ENCODE data around the gene NFE2L2.

NFE2L2 gene

GRCh38 chr2:177282787-177283572 lies 18.5 kb upstream of the NFE2L2 start:
- H3K27ac ChIP-seq (ENCODE audit: low read length): no peak overlapping the region
- H3K4me2 ChIP-seq (ENCODE audit: low read length): 0 out of 2 replicates have a peak overlapping the region, but pooled peaks have one; percentile 5
- no peaks in the 10 kb centered on the region for H3K36me3 ChIP-seq (replicated peaks; ENCODE audit: low read depth, low read length)
- no peak overlapping the region for H3K4me3 ChIP-seq (ENCODE audit: low read length)
- H4K20me1 ChIP-seq (ENCODE audit: insufficient read depth, low read length): no peaks in the 10 kb centered on the region
- H3K4me1 ChIP-seq (ENCODE audit: low read length): peaks cover 31% of the 10 kb centered on the region
- no peaks in the 10 kb centered on the region for H3K79me2 ChIP-seq (ENCODE audit: low read length)
- H3K9ac ChIP-seq (ENCODE audit: low read length): no peak overlapping the region
- TF ChIP-seq EZH2phosphoT487 (IDR thresholded peaks at IDR 0.05; ENCODE audit: low read depth) (no peak), CTCF (IDR thresholded peaks at IDR 0.05; ENCODE audit: low read depth, low read length) (no peak)
- H2AFZ ChIP-seq (ENCODE audit: low read depth, low read length): no peak overlapping the region
- H3K27me3 ChIP-seq (ENCODE audit: low read depth, low read length): peaks cover 6% of the 10 kb centered on the region; the same call in 1 of the 2 replicates
- H3K9me3 ChIP-seq (ENCODE audit: insufficient read depth, low read length): no peaks in the 10 kb centered on the region

- no peaks in the 10 kb centered on the region for H3K36me3 ChIP-seq (replicated peaks; ENCODE audit: low read depth, low read length)
- H3K79me2 ChIP-seq (ENCODE audit: low read length): no peaks in the 10 kb centered on the region
- H3K27ac ChIP-seq (ENCODE audit: low read length): no peak overlapping the region
- H3K27me3 ChIP-seq (ENCODE audit: low read depth, low read length): no peaks in the 10 kb centered on the region
- no peak overlapping the region for H3K9ac ChIP-seq (ENCODE audit: low read length)
- H2AFZ ChIP-seq (ENCODE audit: low read depth, low read length): no peak overlapping the region
- H3K9me3 ChIP-seq (ENCODE audit: insufficient read depth, low read length): no peaks in the 10 kb centered on the region
- H3K4me2 ChIP-seq (ENCODE audit: low read length): 0 out of 2 replicates have a peak overlapping the region, but pooled peaks have one; percentile 41
- H3K4me1 ChIP-seq (ENCODE audit: low read length): peaks cover 35% of the 10 kb centered on the region
- TF ChIP-seq EZH2phosphoT487 (IDR thresholded peaks at IDR 0.05; ENCODE audit: low read depth): no peak
- TF ChIP-seq CTCF (IDR thresholded peaks at IDR 0.05; ENCODE audit: low read depth, low read length): no peak
- H3K4me3 ChIP-seq (ENCODE audit: low read length): no peak overlapping the region
- no peaks in the 10 kb centered on the region for H4K20me1 ChIP-seq (ENCODE audit: insufficient read depth, low read length)
These were observed 17.7 kb upstream of the NFE2L2 start for GRCh38 chr2:177282181-177282641.

GRCh38 chr2:177281400-177282180 lies 17.1 kb upstream of the NFE2L2 start:
- H3K27ac ChIP-seq (ENCODE audit: low read length): no peak overlapping the region
- no peaks in the 10 kb centered on the region for H4K20me1 ChIP-seq (ENCODE audit: insufficient read depth, low read length)
- H3K27me3 ChIP-seq (ENCODE audit: low read depth, low read length): no peaks in the 10 kb centered on the region
- peaks cover 39% of the 10 kb centered on the region for H3K4me1 ChIP-seq (ENCODE audit: low read length)
- TF ChIP-seq EZH2phosphoT487 (IDR thresholded peaks at IDR 0.05; ENCODE audit: low read depth): no peak
- TF ChIP-seq CTCF (IDR thresholded peaks at IDR 0.05; ENCODE audit: low read depth, low read length): no peak
- H3K9me3 ChIP-seq (ENCODE audit: insufficient read depth, low read length): no peaks in the 10 kb centered on the region
- no peaks in the 10 kb centered on the region for H3K79me2 ChIP-seq (ENCODE audit: low read length)
- no peaks in the 10 kb centered on the region for H3K36me3 ChIP-seq (replicated peaks; ENCODE audit: low read depth, low read length)
- peak overlapping the region; percentile 14 for H2AFZ ChIP-seq (ENCODE audit: low read depth, low read length)
- no peak overlapping the region for H3K4me3 ChIP-seq (ENCODE audit: low read length)
- peak overlapping the region; percentile 41 for H3K4me2 ChIP-seq (ENCODE audit: low read length)
- no peak overlapping the region for H3K9ac ChIP-seq (ENCODE audit: low read length)

GRCh38 chr2:177279847-177280246 lies 15.3 kb upstream of the NFE2L2 start:
- Histone ChIP-seq H3K27me3 (ENCODE audit: low read depth, low read length) (peaks cover 4% of the 10 kb centered on the region; the same call in 1 of the 2 replicates), H3K4me2 (ENCODE audit: low read length) (no peak overlapping the region), H3K4me1 (ENCODE audit: low read length) (peaks cover 43% of the 10 kb centered on the region), H3K4me3 (ENCODE audit: low read length) (no peak overlapping the region), H3K9ac (ENCODE audit: low read length) (no peak overlapping the region), H2AFZ (ENCODE audit: low read depth, low read length) (no peak overlapping the region), H4K20me1 (ENCODE audit: insufficient read depth, low read length) (no peaks in the 10 kb centered on the region), H3K27ac (ENCODE audit: low read length) (no peak overlapping the region), H3K36me3 (replicated peaks; ENCODE audit: low read depth, low read length) (no peaks in the 10 kb centered on the region), H3K79me2 (ENCODE audit: low read length) (no peaks in the 10 kb centered on the region), H3K9me3 (ENCODE audit: insufficient read depth, low read length) (no peaks in the 10 kb centered on the region)
- TF ChIP-seq EZH2phosphoT487 (IDR thresholded peaks at IDR 0.05; ENCODE audit: low read depth) (no peak), CTCF (IDR thresholded peaks at IDR 0.05; ENCODE audit: low read depth, low read length) (no peak)
